Breast epithelium (tissue), 4 donors: ENCODE measurements around the gene NRG3. TPM values are rescaled to one million over a fixed set of nuclear protein-coding genes. Genes with fewer than 3 reads are reported as not detected.

Source experiments
- DNase-seq, 2 donors: peaks; one replicate each; pipeline ENCODE4 v3.0.0-alpha.2; 2019; ENCODE audit warnings: low spot score in 2 of 2
- H3K27ac ChIP-seq, 2 donors: fragments of 200-600 bp; sonication (generic) in 1 of 2; one replicate each; pipeline ENCODE4 v1.5.1; 2016 to 2019; ENCODE audit warnings: mild to moderate bottlenecking in 1 of 2
- H3K27me3 ChIP-seq, 2 donors: fragments of 200-600 bp; sonication (generic) in 1 of 2; one replicate each; pipeline versions ENCODE4 v1.5.1 to v1.6.0; 2017 to 2019; ENCODE audit warnings: control low read depth in 1 of 2, mild to moderate bottlenecking in 1 of 2
- H3K36me3 ChIP-seq: fragments of 200-600 bp; one replicate; pipeline ENCODE4 v1.5.1; 2019
- H3K4me1 ChIP-seq, 2 donors: fragments of 200-600 bp; sonication (generic); one replicate each; pipeline ENCODE4 v1.5.1; 2016 to 2019; ENCODE audit warnings: control low read depth in 1 of 2
- H3K4me3 ChIP-seq, 3 donors: fragments of 200-600 bp; sonication (generic); 1 replicate in 2 of 3; 2 replicates in 1 of 3; pipeline ENCODE4 v1.5.1; 2016 to 2019; ENCODE audit warnings: mild to moderate bottlenecking in 3 of 3, moderate library complexity in 2 of 3
- H3K9me3 ChIP-seq, 2 donors: fragments of 200-600 bp; sonication (generic) in 1 of 2; one replicate each; pipeline ENCODE4 v1.5.1; 2016 to 2019; ENCODE audit warnings: control low read depth in 1 of 2
- POLR2A ChIP-seq: fragments of 450-650 bp; IDR thresholded peaks from one replicate; pipeline ENCODE4 v1.6.1; 2016; ENCODE audit warnings: antibody characterized with exemption, mild to moderate bottlenecking, moderate library complexity
- POLR2AphosphoS5 ChIP-seq, 3 donors: sonication (generic); formaldehyde crosslinking; IDR thresholded peaks; one replicate each; pipeline ENCODE4 v1.6.1; 2017; ENCODE audit warnings: antibody characterized with exemption in 3 of 3
- intact Hi-C: fragments of 100-400 bp; cut with DNase I; formaldehyde crosslinking; loops from one replicate; pipeline ENCODE4 v1.15.1; 2023; ENCODE audit warnings: low total_unique reads
- total RNA-seq, 3 donors: library from RNA; depleted of rRNA; stranded (reverse); fragments of >200 nt; gene quantifications; one replicate each; pipeline ENCODE4 v1.1.0, GENCODE V29; 2016
- TF ChIP-seq, protein P1 (sequence below), 3 donors: fragments of 450-650 bp; IDR thresholded peaks; one replicate each; pipeline ENCODE4 v1.5.1; 2016 to 2017; ENCODE audit warnings: antibody characterized with exemption in 3 of 3, mild to moderate bottlenecking in 3 of 3, moderate library complexity in 3 of 3

The NRG3 gene
- total RNA-seq, 3 donors from 2014 or later = 0.16 to 0.88 (median 0.33) TPM

DNA sequence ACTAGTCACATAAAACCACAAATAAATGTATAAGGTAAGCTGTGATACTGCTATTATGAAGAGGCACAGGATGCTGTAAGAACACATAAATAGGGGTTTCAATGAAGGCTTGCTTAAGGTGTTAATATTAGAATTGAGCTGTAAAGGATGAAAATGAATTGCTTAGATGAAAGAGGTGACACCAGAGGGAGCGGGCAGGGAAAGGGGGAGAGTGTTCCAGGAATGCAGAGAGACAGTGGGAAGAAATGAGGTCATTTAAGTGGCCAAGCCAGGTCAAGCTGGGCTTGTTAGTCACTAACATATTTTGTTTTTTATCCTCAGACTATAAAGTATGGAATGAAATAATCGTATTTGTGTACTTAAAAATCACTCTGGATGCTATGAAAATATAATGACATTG lies 193.5 kb downstream of the NRG3 start:
- DNase-seq = no peak
- H3K27me3 ChIP-seq = no peaks in the 10 kb centered on the region
- intact Hi-C loops = no loop called here
- no peak overlapping the region for H3K27ac ChIP-seq
- H3K4me3 ChIP-seq = no peak overlapping the region
- no peaks in the 10 kb centered on the region for H3K4me1 ChIP-seq
- no peaks in the 10 kb centered on the region for H3K9me3 ChIP-seq
- H3K36me3 ChIP-seq = no peaks in the 10 kb centered on the region
- TF ChIP-seq POLR2AphosphoS5 (IDR thresholded peaks at IDR 0.05) (no peak), POLR2A (no peak)
- TF ChIP-seq, protein P1, sequence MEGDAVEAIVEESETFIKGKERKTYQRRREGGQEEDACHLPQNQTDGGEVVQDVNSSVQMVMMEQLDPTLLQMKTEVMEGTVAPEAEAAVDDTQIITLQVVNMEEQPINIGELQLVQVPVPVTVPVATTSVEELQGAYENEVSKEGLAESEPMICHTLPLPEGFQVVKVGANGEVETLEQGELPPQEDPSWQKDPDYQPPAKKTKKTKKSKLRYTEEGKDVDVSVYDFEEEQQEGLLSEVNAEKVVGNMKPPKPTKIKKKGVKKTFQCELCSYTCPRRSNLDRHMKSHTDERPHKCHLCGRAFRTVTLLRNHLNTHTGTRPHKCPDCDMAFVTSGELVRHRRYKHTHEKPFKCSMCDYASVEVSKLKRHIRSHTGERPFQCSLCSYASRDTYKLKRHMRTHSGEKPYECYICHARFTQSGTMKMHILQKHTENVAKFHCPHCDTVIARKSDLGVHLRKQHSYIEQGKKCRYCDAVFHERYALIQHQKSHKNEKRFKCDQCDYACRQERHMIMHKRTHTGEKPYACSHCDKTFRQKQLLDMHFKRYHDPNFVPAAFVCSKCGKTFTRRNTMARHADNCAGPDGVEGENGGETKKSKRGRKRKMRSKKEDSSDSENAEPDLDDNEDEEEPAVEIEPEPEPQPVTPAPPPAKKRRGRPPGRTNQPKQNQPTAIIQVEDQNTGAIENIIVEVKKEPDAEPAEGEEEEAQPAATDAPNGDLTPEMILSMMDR (IDR thresholded peaks at IDR 0.05) = no peak

DNA sequence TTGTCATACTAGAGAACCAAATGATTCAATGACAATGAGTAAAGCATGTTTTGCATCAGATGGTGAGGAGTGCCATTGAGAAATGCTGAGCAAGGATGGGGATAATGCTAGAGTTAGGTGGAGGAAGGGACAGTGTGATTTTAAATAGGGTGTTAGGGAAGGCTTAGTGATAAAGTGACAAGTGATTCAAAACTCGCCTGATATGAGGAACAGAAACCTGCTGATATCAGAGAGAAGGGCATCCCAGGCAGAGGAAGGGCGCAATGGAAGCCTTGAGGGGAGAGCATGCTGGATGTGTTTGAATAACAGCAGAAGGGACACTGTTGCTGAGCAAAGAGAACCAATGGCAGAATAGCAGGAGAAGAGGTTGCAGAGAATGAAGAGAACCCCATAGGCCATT lies 196.2 kb downstream of the NRG3 start:
- no peaks in the 10 kb centered on the region for H3K36me3 ChIP-seq
- no peaks in the 10 kb centered on the region for H3K4me1 ChIP-seq
- H3K27me3 ChIP-seq = no peaks in the 10 kb centered on the region
- H3K9me3 ChIP-seq = no peaks in the 10 kb centered on the region
- no peak overlapping the region for H3K27ac ChIP-seq
- no peak for TF ChIP-seq POLR2AphosphoS5 (IDR thresholded peaks at IDR 0.05)
- TF ChIP-seq, protein P1 (IDR thresholded peaks at IDR 0.05) = no peak
- no peak for TF ChIP-seq POLR2A
- intact Hi-C loops = loop anchor here (5.0 kb wide), 1 partner anchor 1066 kb away; no protein-coding TSS in a partner anchor
- no peak for DNase-seq
- no peak overlapping the region for H3K4me3 ChIP-seq

DNA sequence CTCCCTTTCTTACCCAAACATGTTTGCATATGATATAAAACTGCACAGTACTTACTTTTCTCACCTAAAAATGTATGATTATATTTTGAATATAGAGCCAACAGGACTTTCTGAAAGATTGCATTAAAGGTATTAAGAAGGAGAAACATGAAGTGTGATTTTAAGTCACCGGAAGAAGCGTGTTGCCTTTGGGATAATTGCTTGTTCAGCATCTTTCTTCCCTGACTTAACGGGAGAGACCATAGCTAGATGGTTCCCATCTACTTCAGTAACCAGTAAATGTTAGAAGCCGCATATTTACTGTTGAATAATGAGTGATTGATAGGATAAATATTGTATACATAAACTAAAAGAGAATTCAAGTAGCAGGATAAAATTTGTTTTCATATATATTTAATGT lies 197.1 kb downstream of the NRG3 start:
- no peaks in the 10 kb centered on the region for H3K27me3 ChIP-seq
- H3K27ac ChIP-seq = no peak overlapping the region
- H3K4me3 ChIP-seq = no peak overlapping the region
- no peaks in the 10 kb centered on the region for H3K36me3 ChIP-seq
- no peaks in the 10 kb centered on the region for H3K9me3 ChIP-seq
- intact Hi-C loops = loop anchor here (5.0 kb wide), 1 partner anchor 1065 kb away; no protein-coding TSS in a partner anchor
- DNase-seq = no peak
- TF ChIP-seq POLR2AphosphoS5 (IDR thresholded peaks at IDR 0.05) = no peak
- TF ChIP-seq POLR2A = no peak
- TF ChIP-seq, protein P1 (IDR thresholded peaks at IDR 0.05) = no peak
- H3K4me1 ChIP-seq = no peaks in the 10 kb centered on the region

DNA sequence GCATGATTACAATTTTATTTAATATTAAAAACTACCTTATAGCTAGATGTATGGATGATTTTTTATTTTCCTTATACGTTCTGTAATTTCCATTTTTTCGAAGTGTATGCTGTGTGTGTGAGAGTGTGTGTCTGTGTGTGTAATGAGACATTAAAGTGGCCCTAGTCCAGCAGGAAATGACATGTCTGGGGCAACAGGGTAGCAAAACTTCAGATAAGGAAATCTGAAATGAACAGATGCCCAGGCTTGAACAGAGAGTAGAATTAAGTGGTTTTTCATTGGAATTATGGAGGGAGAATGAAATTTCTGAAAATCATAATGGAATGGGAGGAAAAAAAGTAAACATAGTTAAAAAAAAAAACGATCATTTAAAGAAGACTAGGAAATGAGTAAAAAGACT lies 200.6 kb downstream of the NRG3 start:
- Histone ChIP-seq H3K4me3 (no peak overlapping the region), H3K9me3 (no peaks in the 10 kb centered on the region), H3K4me1 (no peaks in the 10 kb centered on the region), H3K36me3 (no peaks in the 10 kb centered on the region), H3K27ac (no peak overlapping the region), H3K27me3 (no peaks in the 10 kb centered on the region)
- intact Hi-C loops = no loop called here
- TF ChIP-seq POLR2AphosphoS5 (IDR thresholded peaks at IDR 0.05) (no peak), POLR2A (no peak)
- TF ChIP-seq, protein P1 (IDR thresholded peaks at IDR 0.05) = no peak
- DNase-seq = no peak

DNA sequence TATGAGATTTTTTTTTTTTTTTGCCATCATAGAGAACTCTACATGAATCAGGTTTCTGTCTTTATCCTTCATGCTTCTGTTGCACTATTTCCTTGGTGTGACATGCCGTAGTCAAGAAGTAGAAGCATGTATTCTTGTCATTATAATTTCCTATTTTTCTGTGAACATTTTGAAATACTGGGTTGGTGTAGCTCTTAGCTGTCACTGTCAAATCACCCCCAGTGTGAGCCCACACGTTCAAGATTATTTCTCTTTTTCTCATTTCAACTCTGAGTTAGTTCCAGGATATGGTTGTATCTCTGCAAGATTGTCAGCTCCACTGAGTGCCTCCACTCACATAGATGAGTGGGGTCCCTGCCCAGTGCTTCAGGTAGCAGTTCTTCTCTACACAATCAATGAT lies 209.5 kb downstream of the NRG3 start:
- Histone ChIP-seq H3K4me1 (no peaks in the 10 kb centered on the region), H3K4me3 (no peak overlapping the region), H3K27ac (no peak overlapping the region), H3K27me3 (no peaks in the 10 kb centered on the region), H3K9me3 (no peaks in the 10 kb centered on the region), H3K36me3 (no peaks in the 10 kb centered on the region)
- TF ChIP-seq, protein P1 (IDR thresholded peaks at IDR 0.05) = no peak
- no peak for TF ChIP-seq POLR2A
- TF ChIP-seq POLR2AphosphoS5 (IDR thresholded peaks at IDR 0.05) = no peak
- DNase-seq = no peak
- intact Hi-C loops = no loop called here
